Measurements from ENCODE around the gene MAN2B1. TPM values are rescaled to one million over a fixed set of nuclear protein-coding genes. Genes with fewer than 3 reads are reported as not detected.

MAN2B1 gene
- total and polyA plus RNA-seq, 2 of the 13 experiments (the other 11 are each of a cell fraction or from before 2014, with no cell fraction given): 23.6 to 23.8 TPM

DNA sequence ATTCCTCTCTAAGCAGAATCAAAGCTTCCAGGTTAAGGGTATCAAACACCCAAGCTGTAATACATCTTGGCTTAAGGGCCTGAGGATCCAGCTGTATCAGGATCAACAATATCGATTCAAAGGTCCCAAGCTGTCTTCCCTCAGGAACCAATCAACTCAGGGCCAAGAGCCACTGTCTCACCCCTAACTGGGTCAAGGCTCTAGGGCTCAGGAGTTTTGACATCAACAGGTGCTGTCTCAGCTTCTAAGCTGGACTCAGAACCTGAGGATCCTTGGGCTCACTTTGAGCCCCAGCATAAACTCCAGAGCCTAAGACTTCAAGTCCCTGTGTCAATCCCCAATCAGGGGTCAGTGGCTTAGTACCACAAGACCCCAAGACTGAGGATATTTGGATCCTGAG lies 29.0 kb upstream of the MAN2B1 start:
- CTCF ChIA-PET (ENCODE audit: low intra/inter-chr PET ratio, low total read pairs): no interaction called here
- Histone ChIP-seq H3K9ac (ENCODE audit: insufficient read depth, low read depth, low read length) (peak overlapping the region; percentile 81), H3K27ac (ENCODE audit: extremely low read length, insufficient read depth, low read length) (no peak overlapping the region), H3K79me2 (ENCODE audit: insufficient read depth, low read length) (peaks cover 4% of the 10 kb centered on the region), H2AFZ (ENCODE audit: low read length) (no peak overlapping the region), H3K36me3 (replicated peaks in 1 of 2; ENCODE audit: control insufficient read depth in 1 of 2, insufficient read depth in 2 of 2, low read length in 2 of 2) (peaks cover 2 to 5% of the 10 kb centered on the region in 2 experiments; a peak in 1 of 5 replicates), H3K4me3 (replicated peaks in 1 of 3; ENCODE audit: insufficient read depth in 1 of 3, low read depth in 2 of 3, low read length in 3 of 3) (peak overlapping the region; percentile 79 to 100 (median 92)), H3K4me1 (ENCODE audit: insufficient read depth, low read length) (peaks cover 16% of the 10 kb centered on the region), H3K4me2 (ENCODE audit: low read depth, low read length) (peak overlapping the region; percentile 86), H3K27me3 (ENCODE audit: control insufficient read depth in 1 of 2, insufficient read depth in 2 of 2, low read length in 2 of 2) (no peaks in the 10 kb centered on the region; a peak in 1 of 5 replicates), H4K20me1 (ENCODE audit: insufficient read depth, low read length) (no peaks in the 10 kb centered on the region), H3K9me3 (ENCODE audit: low read length) (no peaks in the 10 kb centered on the region)
- intact Hi-C loops (cut with micrococcal nuclease; ENCODE audit: unreplicated experiment): no loop called here
- in situ Hi-C loops (cut with HindIII; ENCODE audit: extremely low pct_ligation_motif_present, low pct_unique_long_range_greater_than_20kb): no loop called here
- WGBS (ENCODE audit: low lambda C conversion rate): no CpG with 5 or more reads among the region's 1 CpG
- POLR2A ChIA-PET: interaction anchor here (2.5 kb wide), 1 partner anchor 17 kb away, joined by 9 read pairs; no protein-coding TSS in a partner anchor
- TF ChIP-seq ZNF282 (IDR thresholded peaks at IDR 0.05; ENCODE audit: partially characterized antibody) (no peak), ZNF264 (CRISPR knock-in tag; IDR thresholded peaks at IDR 0.05) (no peak), ZNF331 (CRISPR knock-in tag; IDR thresholded peaks at IDR 0.05) (no peak)
- TF ChIP-seq, protein P1, sequence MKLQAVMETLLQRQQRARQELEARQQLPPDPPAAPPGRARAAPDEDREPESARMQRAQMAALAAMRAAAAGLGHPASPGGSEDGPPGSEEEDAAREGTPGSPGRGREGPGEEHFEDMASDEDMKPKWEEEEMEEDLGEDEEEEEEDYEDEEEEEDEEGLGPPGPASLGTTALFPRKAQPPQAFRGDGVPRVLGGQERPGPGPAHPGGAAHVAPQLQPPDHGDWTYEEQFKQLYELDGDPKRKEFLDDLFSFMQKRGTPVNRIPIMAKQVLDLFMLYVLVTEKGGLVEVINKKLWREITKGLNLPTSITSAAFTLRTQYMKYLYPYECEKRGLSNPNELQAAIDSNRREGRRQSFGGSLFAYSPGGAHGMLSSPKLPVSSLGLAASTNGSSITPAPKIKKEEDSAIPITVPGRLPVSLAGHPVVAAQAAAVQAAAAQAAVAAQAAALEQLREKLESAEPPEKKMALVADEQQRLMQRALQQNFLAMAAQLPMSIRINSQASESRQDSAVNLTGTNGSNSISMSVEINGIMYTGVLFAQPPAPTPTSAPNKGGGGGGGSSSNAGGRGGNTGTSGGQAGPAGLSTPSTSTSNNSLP (IDR thresholded peaks at IDR 0.05; ENCODE audit: low read depth, low read length): no peak
- TF ChIP-seq, protein P2, sequence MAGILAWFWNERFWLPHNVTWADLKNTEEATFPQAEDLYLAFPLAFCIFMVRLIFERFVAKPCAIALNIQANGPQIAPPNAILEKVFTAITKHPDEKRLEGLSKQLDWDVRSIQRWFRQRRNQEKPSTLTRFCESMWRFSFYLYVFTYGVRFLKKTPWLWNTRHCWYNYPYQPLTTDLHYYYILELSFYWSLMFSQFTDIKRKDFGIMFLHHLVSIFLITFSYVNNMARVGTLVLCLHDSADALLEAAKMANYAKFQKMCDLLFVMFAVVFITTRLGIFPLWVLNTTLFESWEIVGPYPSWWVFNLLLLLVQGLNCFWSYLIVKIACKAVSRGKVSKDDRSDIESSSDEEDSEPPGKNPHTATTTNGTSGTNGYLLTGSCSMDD (CRISPR knock-in tag; IDR thresholded peaks at IDR 0.05): no peak
- TF ChIP-seq, protein P3, sequence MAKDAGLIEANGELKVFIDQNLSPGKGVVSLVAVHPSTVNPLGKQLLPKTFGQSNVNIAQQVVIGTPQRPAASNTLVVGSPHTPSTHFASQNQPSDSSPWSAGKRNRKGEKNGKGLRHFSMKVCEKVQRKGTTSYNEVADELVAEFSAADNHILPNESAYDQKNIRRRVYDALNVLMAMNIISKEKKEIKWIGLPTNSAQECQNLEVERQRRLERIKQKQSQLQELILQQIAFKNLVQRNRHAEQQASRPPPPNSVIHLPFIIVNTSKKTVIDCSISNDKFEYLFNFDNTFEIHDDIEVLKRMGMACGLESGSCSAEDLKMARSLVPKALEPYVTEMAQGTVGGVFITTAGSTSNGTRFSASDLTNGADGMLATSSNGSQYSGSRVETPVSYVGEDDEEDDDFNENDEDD (CRISPR knock-in tag; IDR thresholded peaks at IDR 0.05; ENCODE audit: borderline replicate concordance): no peak
- BruUV-seq (replicated peaks): no TSS peak
- no peak for DNase-seq (ENCODE audit: low spot score)
- no peak for FAIRE-seq
- no peak; the same call in 2 of the 3 replicates for ATAC-seq

All from HepG2 (cell line).